HEK293 (cell line): ENCODE data around the gene SAMD8.

Experiments
- CTCF ChIA-PET: fragments of 350-600 bp; formaldehyde crosslinking; extraction: SDS; loops from one replicate; lab custom pipeline; 2021; ENCODE audit warnings: antibody characterized with exemption; lab: Yijun Ruan, JAX
- POLR2A ChIA-PET: fragments of 300-600 bp; formaldehyde crosslinking; extraction: SDS; loops from one replicate; lab custom pipeline; 2020; ENCODE audit warnings: antibody characterized with exemption, inconsistent platforms; lab: Yijun Ruan, JAX
- H3K27ac ChIP-seq: fragments of 200-500 bp; sonication (Bioruptor generic); 2 replicates; pipeline ENCODE4 v1.5.1; 2014; ENCODE audit warnings: low read depth, low read length, control low read depth, inconsistent platforms; ENCODE audit errors: extremely low read depth
- H3K36me3 ChIP-seq, 2 experiments: fragments of 200-500 bp in 1 of 2; sonication (Bioruptor generic) in 1 of 2; 1 replicate in 1 of 2; 2 replicates in 1 of 2; pipeline ENCODE4 v1.5.1; 2014 to 2017; ENCODE audit warnings: inconsistent platforms in 2 of 2, low read length in 2 of 2; ENCODE audit not compliant: control insufficient read depth in 2 of 2, insufficient read depth in 1 of 2
- H3K4me1 ChIP-seq: fragments of 200-500 bp; sonication (Bioruptor generic); 2 replicates; pipeline ENCODE4 v1.5.1; 2014; ENCODE audit warnings: mild to moderate bottlenecking, low read length, inconsistent platforms; ENCODE audit not compliant: control insufficient read depth, insufficient read depth
- H3K4me3 ChIP-seq: 2 replicates; pipeline ENCODE4 v1.5.1; 2011; ENCODE audit warnings: low read depth, mild to moderate bottlenecking, control low read depth, low read length, moderate library complexity
- H3K9me3 ChIP-seq: fragments of 200-500 bp; sonication (Bioruptor generic); 2 replicates; pipeline ENCODE4 v1.5.1; 2014; ENCODE audit warnings: low read depth, low read length, inconsistent platforms; ENCODE audit not compliant: control insufficient read depth, insufficient read depth
- HOXD13 ChIP-seq: sonication (generic); formaldehyde crosslinking; IDR thresholded peaks from 2 replicates; pipeline ENCODE4 v1.8.0; 2022; ENCODE audit warnings: missing genetic modification reagents, borderline replicate concordance
- YY2 ChIP-seq: fragments of 450-650 bp; formaldehyde crosslinking; IDR thresholded peaks from 2 replicates; pipeline ENCODE4 v1.5.1; 2016; ENCODE audit warnings: missing biosample characterization, missing genetic modification characterization
- ZNF341 ChIP-seq: fragments of 450-650 bp; formaldehyde crosslinking; IDR thresholded peaks from 2 replicates; pipeline ENCODE4; 2016; ENCODE audit warnings: low read depth, missing biosample characterization, missing genetic modification characterization
- ZNF350 ChIP-seq: fragments of 450-650 bp; formaldehyde crosslinking; IDR thresholded peaks from 2 replicates; pipeline ENCODE4 v1.5.0; 2017; ENCODE audit warnings: missing biosample characterization, mild to moderate bottlenecking, missing genetic modification characterization
- ZNF366 ChIP-seq: fragments of 450-650 bp; formaldehyde crosslinking; conservative IDR thresholded peaks from 2 replicates; pipeline ENCODE4 v1.5.1; 2016; ENCODE audit warnings: missing biosample characterization, missing genetic modification characterization
- ZNF394 ChIP-seq: fragments of 450-650 bp; formaldehyde crosslinking; IDR thresholded peaks from 2 replicates; pipeline ENCODE4 v1.5.1; 2016; ENCODE audit warnings: missing biosample characterization, missing genetic modification characterization, mild to moderate bottlenecking, moderate library complexity, borderline replicate concordance
- ZNF501 ChIP-seq: fragments of 450-650 bp; formaldehyde crosslinking; IDR thresholded peaks from 2 replicates; pipeline ENCODE4 v1.5.1; 2016; ENCODE audit warnings: missing biosample characterization, missing genetic modification characterization
- ZNF558 ChIP-seq: fragments of 450-650 bp; formaldehyde crosslinking; IDR thresholded peaks from 2 replicates; pipeline ENCODE4 v1.5.1; 2016; ENCODE audit warnings: missing biosample characterization, missing genetic modification characterization
- ZNF600 ChIP-seq: fragments of 450-650 bp; formaldehyde crosslinking; IDR thresholded peaks from 2 replicates; pipeline ENCODE4 v1.5.1; 2016; ENCODE audit warnings: missing biosample characterization, missing genetic modification characterization
- ZNF639 ChIP-seq: fragments of 450-650 bp; formaldehyde crosslinking; IDR thresholded peaks from 2 replicates; pipeline ENCODE4 v1.5.1; 2016; ENCODE audit warnings: missing biosample characterization, missing genetic modification characterization
- ZNF777 ChIP-seq: fragments of 450-650 bp; formaldehyde crosslinking; IDR thresholded peaks from 2 replicates; pipeline ENCODE4 v1.5.1; 2017; ENCODE audit warnings: missing biosample characterization, missing genetic modification characterization, borderline replicate concordance
- ZNF837 ChIP-seq: fragments of 450-650 bp; formaldehyde crosslinking; IDR thresholded peaks from 2 replicates; pipeline ENCODE4 v1.5.1; 2016; ENCODE audit warnings: missing biosample characterization, missing genetic modification characterization
- TF ChIP-seq, protein P1 (sequence below): fragments of 450-650 bp; formaldehyde crosslinking; IDR thresholded peaks from 2 replicates; pipeline ENCODE4 v1.5.1; 2016; ENCODE audit warnings: missing biosample characterization, missing genetic modification characterization, low read depth
- TF ChIP-seq, protein P2 (sequence below): fragments of 450-650 bp; formaldehyde crosslinking; IDR thresholded peaks from 2 replicates; pipeline ENCODE4 v1.5.1; 2016; ENCODE audit warnings: missing biosample characterization, missing genetic modification characterization

Gene SAMD8

DNA sequence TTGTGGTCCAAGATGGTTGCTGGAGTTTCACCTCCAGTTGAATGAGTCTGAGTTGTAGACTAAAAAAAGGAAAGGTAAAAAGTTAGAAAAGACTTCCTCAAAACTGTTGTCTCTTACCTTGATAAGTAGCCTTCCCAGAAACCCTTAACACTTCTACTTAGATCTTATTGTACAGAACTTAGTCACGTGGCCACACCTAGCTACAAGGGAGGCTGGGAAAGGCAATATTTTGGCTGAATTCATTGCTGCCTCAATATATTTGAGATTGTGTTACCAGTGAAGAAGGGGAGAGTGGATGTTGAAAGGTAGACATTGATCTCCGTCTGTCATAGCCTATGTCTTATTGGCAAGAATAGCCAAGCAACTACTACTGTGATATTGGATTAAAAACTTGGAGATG, 63.6 kb downstream of the SAMD8 start:
- ChIA-PET CTCF (no interaction called here), POLR2A (no interaction called here)
- H3K4me1 ChIP-seq = no peaks in the 10 kb centered on the region
- no peak overlapping the region for H3K27ac ChIP-seq
- H3K36me3 ChIP-seq = peaks cover 6 to 22% of the 10 kb centered on the region in 2 experiments; a peak in 2 of 3 replicates
- H3K4me3 ChIP-seq = no peak overlapping the region
- no peaks in the 10 kb centered on the region for H3K9me3 ChIP-seq
- TF ChIP-seq YY2 (no peak), ZNF600 (tag by site-specific recombination) (no peak)

DNA sequence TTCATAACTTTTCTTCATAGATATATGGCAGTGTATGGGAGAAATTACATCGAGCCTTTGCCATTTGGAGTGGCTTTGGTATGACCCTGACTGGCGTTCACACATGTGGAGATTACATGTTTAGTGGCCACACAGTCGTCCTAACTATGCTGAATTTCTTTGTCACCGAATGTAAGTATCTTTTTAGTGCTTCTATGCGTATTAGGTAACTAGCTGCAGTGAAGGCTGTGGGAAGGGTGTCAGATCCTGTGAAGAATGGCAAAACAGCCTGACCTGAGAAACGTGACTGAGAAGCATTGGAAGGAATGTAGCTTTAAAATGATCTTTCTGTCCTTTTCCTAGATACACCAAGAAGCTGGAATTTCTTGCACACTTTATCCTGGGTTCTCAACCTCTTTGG, 64.6 kb downstream of the SAMD8 start:
- Histone ChIP-seq H3K36me3 (peaks cover 6 to 22% of the 10 kb centered on the region in 2 experiments; a peak in 2 of 3 replicates), H3K27ac (no peak overlapping the region), H3K4me3 (no peak overlapping the region), H3K4me1 (no peaks in the 10 kb centered on the region), H3K9me3 (no peaks in the 10 kb centered on the region)
- ChIA-PET POLR2A (no interaction called here), CTCF (interaction anchor here (0.7 kb wide), 1 partner anchor 199 kb away, joined by 4 read pairs; no protein-coding TSS in a partner anchor)
- TF ChIP-seq ZNF558 = no peak
- TF ChIP-seq ZNF366 (tag by site-specific recombination) = no peak
- no peak for TF ChIP-seq ZNF394 (tag by site-specific recombination)
- no peak for TF ChIP-seq ZNF501 (tag by site-specific recombination)
- TF ChIP-seq ZNF777 = no peak
- no peak for TF ChIP-seq ZNF350
- TF ChIP-seq ZNF837 (tag by site-specific recombination) = no peak
- TF ChIP-seq ZNF341 (tag by site-specific recombination) = no peak
- no peak for TF ChIP-seq YY2
- TF ChIP-seq, all 188 proteins: peak for 0

- TF ChIP-seq, protein P1, sequence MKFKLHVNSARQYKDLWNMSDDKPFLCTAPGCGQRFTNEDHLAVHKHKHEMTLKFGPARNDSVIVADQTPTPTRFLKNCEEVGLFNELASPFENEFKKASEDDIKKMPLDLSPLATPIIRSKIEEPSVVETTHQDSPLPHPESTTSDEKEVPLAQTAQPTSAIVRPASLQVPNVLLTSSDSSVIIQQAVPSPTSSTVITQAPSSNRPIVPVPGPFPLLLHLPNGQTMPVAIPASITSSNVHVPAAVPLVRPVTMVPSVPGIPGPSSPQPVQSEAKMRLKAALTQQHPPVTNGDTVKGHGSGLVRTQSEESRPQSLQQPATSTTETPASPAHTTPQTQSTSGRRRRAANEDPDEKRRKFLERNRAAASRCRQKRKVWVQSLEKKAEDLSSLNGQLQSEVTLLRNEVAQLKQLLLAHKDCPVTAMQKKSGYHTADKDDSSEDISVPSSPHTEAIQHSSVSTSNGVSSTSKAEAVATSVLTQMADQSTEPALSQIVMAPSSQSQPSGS = no peak
- TF ChIP-seq, all 188 proteins: peak for 0
- Histone ChIP-seq H3K9me3 (no peaks in the 10 kb centered on the region), H3K36me3 (peaks cover 6 to 22% of the 10 kb centered on the region in 2 experiments; a peak in 2 of 3 replicates), H3K4me3 (no peak overlapping the region), H3K4me1 (no peaks in the 10 kb centered on the region), H3K27ac (no peak overlapping the region)
- ChIA-PET CTCF (no interaction called here), POLR2A (interaction anchor here (0.7 kb wide), 1 partner anchor 58 kb away, joined by 3 read pairs; no protein-coding TSS in a partner anchor)
Observed at GRCh38 chr10:75176736-75177135, 65.3 kb downstream of the SAMD8 start.

- ChIA-PET POLR2A (no interaction called here), CTCF (no interaction called here)
- no peak overlapping the region for H3K27ac ChIP-seq
- H3K4me1 ChIP-seq = no peaks in the 10 kb centered on the region
- no peak overlapping the region for H3K4me3 ChIP-seq
- TF ChIP-seq ZNF639 (no peak), HOXD13 (no peak)
- TF ChIP-seq, protein P2, sequence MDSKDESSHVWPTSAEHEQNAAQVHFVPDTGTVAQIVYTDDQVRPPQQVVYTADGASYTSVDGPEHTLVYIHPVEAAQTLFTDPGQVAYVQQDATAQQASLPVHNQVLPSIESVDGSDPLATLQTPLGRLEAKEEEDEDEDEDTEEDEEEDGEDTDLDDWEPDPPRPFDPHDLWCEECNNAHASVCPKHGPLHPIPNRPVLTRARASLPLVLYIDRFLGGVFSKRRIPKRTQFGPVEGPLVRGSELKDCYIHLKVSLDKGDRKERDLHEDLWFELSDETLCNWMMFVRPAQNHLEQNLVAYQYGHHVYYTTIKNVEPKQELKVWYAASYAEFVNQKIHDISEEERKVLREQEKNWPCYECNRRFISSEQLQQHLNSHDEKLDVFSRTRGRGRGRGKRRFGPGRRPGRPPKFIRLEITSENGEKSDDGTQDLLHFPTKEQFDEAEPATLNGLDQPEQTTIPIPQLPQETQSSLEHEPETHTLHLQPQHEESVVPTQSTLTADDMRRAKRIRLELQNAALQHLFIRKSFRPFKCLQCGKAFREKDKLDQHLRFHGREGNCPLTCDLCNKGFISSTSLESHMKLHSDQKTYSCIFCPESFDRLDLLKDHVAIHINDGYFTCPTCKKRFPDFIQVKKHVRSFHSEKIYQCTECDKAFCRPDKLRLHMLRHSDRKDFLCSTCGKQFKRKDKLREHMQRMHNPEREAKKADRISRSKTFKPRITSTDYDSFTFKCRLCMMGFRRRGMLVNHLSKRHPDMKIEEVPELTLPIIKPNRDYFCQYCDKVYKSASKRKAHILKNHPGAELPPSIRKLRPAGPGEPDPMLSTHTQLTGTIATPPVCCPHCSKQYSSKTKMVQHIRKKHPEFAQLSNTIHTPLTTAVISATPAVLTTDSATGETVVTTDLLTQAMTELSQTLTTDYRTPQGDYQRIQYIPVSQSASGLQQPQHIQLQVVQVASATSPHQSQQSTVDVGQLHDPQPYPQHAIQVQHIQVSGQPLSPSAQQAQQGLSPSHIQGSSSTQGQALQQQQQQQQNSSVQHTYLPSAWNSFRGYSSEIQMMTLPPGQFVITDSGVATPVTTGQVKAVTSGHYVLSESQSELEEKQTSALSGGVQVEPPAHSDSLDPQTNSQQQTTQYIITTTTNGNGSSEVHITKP (tag by site-specific recombination) = peak; percentile 94
- H3K36me3 ChIP-seq = peaks cover 0 to 22% of the 10 kb centered on the region in 2 experiments; a peak in 2 of 3 replicates
- H3K9me3 ChIP-seq = no peaks in the 10 kb centered on the region
Observed at GRCh38 chr10:75179657-75180177, 68.3 kb downstream of the SAMD8 start.
